HG02885 (cell line): ENCODE data around the gene ASCL3.
"Not testable (repeated sequence)": the region's sequence is repeated elsewhere in the genome, so short reads cannot be mapped to it uniquely, and the experiment has no call there.

Experiments used
- ATAC-seq: cut with Tn5 transposase; IDR thresholded peaks from one replicate; pipeline ENCODE4 v1.9.1; 2021; ENCODE audit warnings: mild to moderate bottlenecking; ENCODE audit not compliant: unreplicated experiment, poor library complexity

Gene ASCL3

DNA sequence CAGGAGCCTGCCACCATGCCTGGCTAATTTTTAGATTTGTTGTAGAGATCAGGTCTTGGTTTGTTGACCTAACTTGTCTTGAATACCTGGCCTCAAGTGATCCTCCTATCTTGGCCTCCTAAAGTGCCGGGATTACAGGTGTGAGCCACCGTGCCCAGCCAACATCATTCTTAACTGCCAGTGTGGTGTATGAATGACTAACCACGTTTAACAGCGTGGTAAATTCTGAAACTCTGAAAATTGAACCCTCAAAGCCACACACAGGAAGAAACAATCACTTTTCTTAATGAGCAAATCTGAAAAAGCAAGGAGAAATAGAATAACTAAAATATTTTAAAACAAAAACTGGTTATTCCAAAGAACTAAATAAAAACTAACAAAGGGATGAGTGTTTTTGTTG, 14.0 kb upstream of the ASCL3 start:
- ATAC-seq, result no peak

DNA sequence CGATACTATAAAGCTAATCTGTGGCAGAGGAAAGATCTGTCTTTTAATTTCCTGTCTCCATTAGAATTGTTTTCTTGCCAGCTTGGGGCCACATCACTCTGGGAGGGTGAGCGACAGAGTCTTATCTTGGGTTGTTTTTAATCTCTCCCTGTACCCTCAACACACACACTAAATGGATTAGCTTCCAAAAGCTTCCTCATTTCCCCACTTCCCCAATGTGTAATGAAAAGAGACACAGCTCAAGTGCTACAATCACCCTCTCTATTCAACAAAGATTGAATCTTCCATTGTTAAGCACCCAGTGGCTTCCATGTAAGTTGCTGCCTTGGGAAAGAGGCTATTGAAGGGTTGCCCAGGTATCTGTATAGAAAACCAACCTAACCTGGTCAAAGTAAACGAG, 6.1 kb upstream of the ASCL3 start:
- ATAC-seq, result no peak

- ATAC-seq, result no peak
Measured at GRCh38 chr11:8947230-8947943, 4.6 kb upstream of the ASCL3 start.

- ATAC-seq, result no peak
Measured at GRCh38 chr11:8941341-8942103, 1.3 kb downstream of the ASCL3 start.

GRCh38 chr11:8937659-8938058, 5.2 kb downstream of the ASCL3 start:
- peak; percentile 5 for ATAC-seq

- ATAC-seq, result peak; percentile 91
Measured at GRCh38 chr11:8937159-8937558, 5.7 kb downstream of the ASCL3 start.

DNA sequence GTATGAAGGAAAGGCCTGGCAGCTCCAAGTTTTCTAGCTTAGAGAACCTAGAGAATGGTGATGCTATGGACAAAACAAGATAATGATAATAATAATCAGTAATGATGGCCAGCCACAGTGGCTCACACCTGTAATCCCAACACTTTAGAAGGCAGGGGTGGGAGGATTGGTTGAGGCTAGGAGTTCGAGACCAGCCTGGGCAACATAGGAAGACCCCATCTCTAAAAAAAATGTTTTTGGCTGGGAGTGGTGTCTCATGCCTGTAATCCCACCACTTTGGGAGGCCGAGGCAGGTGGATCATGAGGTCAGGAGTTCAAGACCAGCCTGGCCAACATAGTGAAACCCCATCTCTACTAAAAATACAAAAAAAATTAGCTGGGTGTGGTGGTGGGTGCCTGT, 7.0 kb downstream of the ASCL3 start:
- not testable (repeated sequence) for ATAC-seq

- ATAC-seq, result no peak
Measured at GRCh38 chr11:8934742-8935488, 7.9 kb downstream of the ASCL3 start.

DNA sequence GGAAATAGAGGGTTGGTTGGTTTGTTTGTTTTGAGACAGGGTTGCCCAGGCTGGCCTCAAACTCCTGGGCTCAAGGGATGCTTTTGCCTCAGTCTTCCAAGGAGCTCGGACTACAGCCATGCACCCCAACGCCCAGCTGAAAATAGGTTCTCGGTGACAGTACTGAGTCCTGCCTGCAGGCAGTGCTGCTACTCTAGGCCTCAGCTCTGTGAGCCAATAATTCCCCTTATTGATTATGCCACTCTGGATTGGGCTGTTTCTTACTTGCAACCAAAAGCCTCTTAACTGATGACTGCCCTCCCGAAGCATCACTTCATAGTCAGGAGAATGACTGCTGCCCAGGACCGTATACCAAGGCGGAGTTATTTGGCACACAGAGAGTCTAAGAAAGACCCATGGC, 8.9 kb downstream of the ASCL3 start:
- no peak for ATAC-seq

GRCh38 chr11:8932564-8933180, 10.1 kb downstream of the ASCL3 start, which contains the start of gene C11orf16:
C11orf16 (minus strand) TSS chr11:8932947; CDS start chr11:8932308, 639 bp downstream.
- ATAC-seq, result no peak

- ATAC-seq, result no peak
Measured at GRCh38 chr11:8930456-8931175, 12.2 kb downstream of the ASCL3 start.

DNA sequence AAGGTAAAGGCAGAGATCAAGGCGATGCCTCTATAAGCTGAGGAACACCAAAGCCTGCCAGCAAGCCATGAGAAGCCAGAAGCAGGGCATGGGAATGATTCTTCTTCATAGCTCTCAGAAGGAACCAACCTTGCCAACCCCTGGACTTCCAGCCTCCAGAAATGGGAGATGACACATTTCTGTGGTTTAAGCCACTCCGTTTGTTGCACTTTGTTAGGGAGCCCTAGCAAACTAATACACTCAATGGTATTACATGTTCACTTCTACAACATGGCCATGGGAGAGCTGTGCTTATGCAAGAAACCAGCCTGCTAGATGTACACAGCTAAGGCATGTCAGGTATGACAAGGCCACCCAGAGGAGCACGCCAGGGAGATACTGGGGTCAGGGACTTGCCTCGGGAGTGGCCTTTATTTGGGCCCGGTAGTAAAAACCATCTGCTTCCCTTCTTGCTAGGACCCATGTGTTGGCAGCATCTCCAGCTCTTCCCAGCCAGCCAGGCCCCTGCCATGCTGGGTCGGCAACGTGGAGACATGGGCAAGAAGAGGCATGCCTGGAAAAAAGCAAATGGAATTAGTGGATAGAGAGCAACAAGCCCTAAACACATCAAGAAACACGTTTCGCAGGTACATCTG, 13.7 kb downstream of the ASCL3 start:
- no peak for ATAC-seq

- ATAC-seq, result no peak
Measured at GRCh38 chr11:8928205-8928604, 14.6 kb downstream of the ASCL3 start.

GRCh38 chr11:8927233-8927632, 15.6 kb downstream of the ASCL3 start:
- ATAC-seq, result no peak

DNA sequence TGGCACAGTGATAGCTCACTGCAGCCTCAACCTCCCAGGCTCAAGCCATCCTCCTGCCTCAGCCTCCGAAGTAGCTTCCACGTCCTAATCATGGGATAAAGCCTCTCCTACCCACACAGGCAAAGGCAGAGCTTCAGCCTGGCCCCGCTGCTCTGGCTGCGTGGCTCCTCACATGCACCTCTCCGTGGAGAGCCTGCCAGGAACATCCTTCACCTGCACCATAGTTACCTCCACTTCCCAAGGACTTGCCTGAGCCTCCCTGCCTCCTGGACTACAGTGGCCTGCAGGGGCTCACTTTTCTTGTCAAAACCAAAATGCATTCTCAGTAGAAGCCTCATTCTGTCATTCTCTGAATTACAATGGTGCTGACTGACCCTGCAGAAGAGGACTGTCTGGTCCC, 16.6 kb downstream of the ASCL3 start:
- no peak for ATAC-seq

DNA sequence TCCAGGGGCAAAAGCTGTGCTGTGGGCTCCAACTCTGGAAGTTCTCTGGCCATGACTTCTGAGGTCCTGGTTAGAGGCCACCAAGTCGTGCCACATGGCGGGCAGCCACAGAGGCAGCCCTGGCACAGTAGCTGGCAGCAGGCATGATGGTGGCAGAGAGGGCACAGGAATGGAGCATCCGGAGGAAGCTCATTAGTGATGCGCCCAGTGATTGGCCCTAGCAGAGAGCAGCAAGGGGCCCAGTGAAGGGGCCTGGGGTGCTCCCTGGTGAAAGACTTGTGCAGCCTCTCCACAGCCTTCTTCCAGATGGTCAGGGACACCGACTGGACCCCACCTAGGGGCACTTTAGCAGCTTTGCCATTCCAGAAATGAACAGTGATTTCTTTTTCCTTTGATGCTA, 17.1 kb downstream of the ASCL3 start:
- no peak for ATAC-seq

DNA sequence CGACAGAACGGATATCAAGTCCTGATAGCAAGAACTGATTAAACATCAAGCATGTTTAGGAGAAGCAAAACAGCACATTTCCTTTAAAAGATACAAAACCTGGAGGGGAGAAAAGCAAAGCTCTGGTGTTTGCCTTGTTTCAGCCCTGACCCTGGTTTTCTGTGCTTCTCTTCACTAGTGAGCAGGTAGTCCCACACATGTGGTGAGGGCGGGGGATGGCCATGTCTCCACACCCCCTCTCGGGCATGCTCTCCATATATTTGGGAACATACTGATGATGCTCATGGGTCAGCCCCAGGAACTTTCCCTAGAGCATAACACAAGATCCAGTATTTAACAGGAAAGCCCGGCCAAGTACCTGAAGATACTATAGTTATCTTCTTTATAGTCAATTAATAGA, 20.1 kb downstream of the ASCL3 start:
- no peak for ATAC-seq

GRCh38 chr11:8917157-8917825, 25.5 kb downstream of the ASCL3 start:
- no peak for ATAC-seq

GRCh38 chr11:8914661-8915018, 28.2 kb downstream of the ASCL3 start:
- ATAC-seq, result no peak
